Spleen (tissue), 11 donors: ENCODE measurements around the gene DAB1. TPM values are rescaled to one million over a fixed set of nuclear protein-coding genes. Genes with fewer than 3 reads are reported as not detected.

Source experiments
- DNase-seq: peaks from one replicate; pipeline ENCODE4 v3.0.0-alpha.2; 2020
- H3K27ac ChIP-seq, 8 donors: fragments of 200-600 bp; sonication (generic) in 7 of 8; 1 replicate in 4 of 8; 2 replicates in 4 of 8; pipeline versions ENCODE4 v1.5.0 to v1.8.0; 2016 to 2021; ENCODE audit warnings: inconsistent platforms in 4 of 8, mild to moderate bottlenecking in 4 of 8, moderate library complexity in 1 of 8
- H3K27me3 ChIP-seq, 7 donors: fragments of 200-600 bp; sonication (generic) in 6 of 7; replicated peaks in 1 of 7; 1 replicate in 4 of 7; 2 replicates in 3 of 7; pipeline versions ENCODE4 v1.5.0 to v1.8.0; 2016 to 2021; ENCODE audit warnings: inconsistent platforms in 3 of 7, mild to moderate bottlenecking in 1 of 7
- H3K36me3 ChIP-seq, 6 donors: fragments of 200-600 bp; sonication (generic) in 5 of 6; 1 replicate in 4 of 6; 2 replicates in 2 of 6; pipeline versions ENCODE4 v1.5.0 to v1.8.0; 2016 to 2021; ENCODE audit warnings: inconsistent platforms in 2 of 6
- H3K4me1 ChIP-seq, 6 donors: fragments of 200-600 bp; sonication (generic) in 5 of 6; 1 replicate in 3 of 6; 2 replicates in 3 of 6; pipeline versions ENCODE4 v1.5.0 to v1.8.0; 2016 to 2021; ENCODE audit warnings: inconsistent platforms in 3 of 6
- H3K4me3 ChIP-seq, 8 donors: fragments of 200-600 bp; sonication (generic) in 7 of 8; 1 replicate in 4 of 8; 2 replicates in 4 of 8; pipeline versions ENCODE4 v1.5.0 to v1.8.0; 2016 to 2021; ENCODE audit warnings: inconsistent platforms in 4 of 8, mild to moderate bottlenecking in 4 of 8, moderate library complexity in 2 of 8
- H3K9me3 ChIP-seq, 8 donors: fragments of 200-600 bp; sonication (generic) in 7 of 8; 1 replicate in 4 of 8; 2 replicates in 4 of 8; pipeline versions ENCODE4 v1.5.0 to v1.8.0; 2016 to 2021; ENCODE audit warnings: inconsistent platforms in 4 of 8
- CTCF ChIP-seq, 11 experiments: fragments of 200-600 bp in 7 of 11; fragments of 450-650 bp in 4 of 11; sonication (generic) in 4 of 11; IDR thresholded peaks in 8 of 11; conservative IDR thresholded peaks in 3 of 11; 1 replicate in 7 of 11; 2 replicates in 4 of 11; pipeline versions ENCODE4 v1.4.0 to v1.8.0; 2016 to 2021; ENCODE audit warnings: antibody characterized with exemption in 11 of 11, inconsistent platforms in 4 of 11, mild to moderate bottlenecking in 1 of 11
- POLR2A ChIP-seq, 3 donors: fragments of 450-650 bp; IDR thresholded peaks; one replicate each; pipeline ENCODE4 v1.5.1; 2017; ENCODE audit warnings: antibody characterized with exemption in 3 of 3, mild to moderate bottlenecking in 1 of 3
- POLR2AphosphoS5 ChIP-seq, 3 donors: sonication (generic); formaldehyde crosslinking; IDR thresholded peaks; one replicate each; pipeline ENCODE4 v1.5.1; 2017; ENCODE audit warnings: antibody characterized with exemption in 3 of 3
- WGBS, 5 donors: extraction: QIAGEN DNeasy Blood & Tissue Kit in 3 of 5; methylation state at CpG; one replicate each; pipeline versions ENCODE4 v1.1.5 to v1.1.7; 2013 to 2018; 5-methylcytosine and 5-hydroxymethylcytosine counted together
- intact Hi-C: fragments of 100-400 bp; cut with DNase I; formaldehyde crosslinking; loops from one replicate; pipeline ENCODE4 v1.15.0; 2023; ENCODE audit warnings: low total_unique reads
- polyA plus RNA-seq, 3 donors: library from polyadenylated mRNA; stranded (reverse); fragments of 200-250 nt; gene quantifications; one replicate each; pipeline ENCODE4 v1.2.1, GENCODE V29; 2013
- total RNA-seq, 7 donors: library from RNA; depleted of rRNA in 3 of 7; stranded (reverse); fragments of >200 nt in 3 of 7; fragmentation: NEBNext Ultra II Directional in 4 of 7; extraction: Animal tissue kit (Norgen Biotek cat#: 25700) in 4 of 7; gene quantifications; one replicate each; pipeline versions ENCODE4 v1.1.0 to v1.2.1, GENCODE V29; 2016 to 2021
- donor health status: healthy with polysubstance abuse.
- donor health status: DM: no; HTN: no; CAD: no; lungs with moderate emphysema.
- donor health status: DM: no; HTN: no; CAD: no.
- donor health status: Bipolar disorder and iron deficiency.
- donor health status: healthy.
- donor health status: DM: no; HTN: no; CAD: no.
- donor health status: DM: yes; HTN: yes; CAD: no.

The DAB1 gene
- total and polyA plus RNA-seq, 10 donors = 0.03 to 0.70 (median 0.26) TPM; not detected in 1

- Histone ChIP-seq H3K4me1 (no peaks in the 10 kb centered on the region), H3K27ac (no peak overlapping the region), H3K4me3 (no peak overlapping the region), H3K9me3 (no peaks in the 10 kb centered on the region), H3K36me3 (no peaks in the 10 kb centered on the region), H3K27me3 (no peaks in the 10 kb centered on the region)
- 86 to 95% (median 89%) methylated on average over 3 of the region's 3 CpGs for WGBS, 5 donors
- intact Hi-C loops = no loop called here
- no peak for DNase-seq
- TF ChIP-seq CTCF (IDR thresholded peaks at IDR 0.05 in 8 of 11, conservative IDR thresholded peaks at IDR 0.05 in 3 of 11) (no peak), POLR2AphosphoS5 (IDR thresholded peaks at IDR 0.05) (no peak), POLR2A (IDR thresholded peaks at IDR 0.05) (no peak)
Observed at GRCh38 chr1:57278558-57278957, 145.3 kb downstream of the DAB1 start.

- WGBS, 5 donors = 83 to 91% (median 87%) methylated on average over 2 of the region's 2 CpGs
- no peak for DNase-seq
- TF ChIP-seq CTCF (IDR thresholded peaks at IDR 0.05 in 8 of 11, conservative IDR thresholded peaks at IDR 0.05 in 3 of 11) (no peak), POLR2A (IDR thresholded peaks at IDR 0.05) (no peak), POLR2AphosphoS5 (IDR thresholded peaks at IDR 0.05) (no peak)
- intact Hi-C loops = no loop called here
- H3K27ac ChIP-seq = no peak overlapping the region
- no peak overlapping the region for H3K4me3 ChIP-seq
- no peaks in the 10 kb centered on the region for H3K27me3 ChIP-seq
- H3K9me3 ChIP-seq = no peaks in the 10 kb centered on the region
- H3K36me3 ChIP-seq = no peaks in the 10 kb centered on the region
- no peaks in the 10 kb centered on the region for H3K4me1 ChIP-seq
Observed at GRCh38 chr1:57277681-57278080, 146.2 kb downstream of the DAB1 start.

- no peak overlapping the region for H3K4me3 ChIP-seq
- no peaks in the 10 kb centered on the region for H3K9me3 ChIP-seq
- no peaks in the 10 kb centered on the region for H3K36me3 ChIP-seq
- no peak for DNase-seq
- intact Hi-C loops = no loop called here
- TF ChIP-seq CTCF (IDR thresholded peaks at IDR 0.05 in 8 of 11, conservative IDR thresholded peaks at IDR 0.05 in 3 of 11) (no peak), POLR2AphosphoS5 (IDR thresholded peaks at IDR 0.05) (no peak), POLR2A (IDR thresholded peaks at IDR 0.05) (no peak)
- no peaks in the 10 kb centered on the region for H3K27me3 ChIP-seq
- 73 to 91% (median 79%) methylated on average over 5 of the region's 5 CpGs for WGBS, 5 donors
- H3K4me1 ChIP-seq = no peaks in the 10 kb centered on the region
- no peak overlapping the region for H3K27ac ChIP-seq
Observed at GRCh38 chr1:57276918-57277317, 146.9 kb downstream of the DAB1 start.

GRCh38 chr1:57272601-57273000, 151.3 kb downstream of the DAB1 start:
- H3K9me3 ChIP-seq = no peaks in the 10 kb centered on the region
- TF ChIP-seq CTCF (IDR thresholded peaks at IDR 0.05 in 8 of 11, conservative IDR thresholded peaks at IDR 0.05 in 3 of 11) (no peak), POLR2A (IDR thresholded peaks at IDR 0.05) (no peak), POLR2AphosphoS5 (IDR thresholded peaks at IDR 0.05) (no peak)
- WGBS, 5 donors = 63 to 89% (median 71%) methylated on average over 2 of the region's 2 CpGs
- H3K4me3 ChIP-seq = no peak overlapping the region
- no peaks in the 10 kb centered on the region for H3K4me1 ChIP-seq
- intact Hi-C loops = no loop called here
- no peaks in the 10 kb centered on the region for H3K36me3 ChIP-seq
- peaks cover 0 to 4% (median 0%) of the 10 kb centered on the region in 7 donors for H3K27me3 ChIP-seq
- no peak overlapping the region for H3K27ac ChIP-seq
- no peak for DNase-seq
